Activated CD8-positive, alpha-beta T cell treated with anti-CD3 and anti-CD28 coated beads, Interleukin-2, amount 10 ng/mL, durations not matched to agents 7 days and 5 days (primary cell): Measurements from ENCODE around the gene STIM2. TPM values are rescaled to one million over a fixed set of nuclear protein-coding genes. Genes with fewer than 3 reads are reported as not detected.

Experiments
- ATAC-seq: fragments of 150-1000 bp; cut with Tn5 transposase; one replicate; pipeline ENCODE4 v1.10.0; 2021; ENCODE audit warnings: moderate library complexity
- CTCF ChIA-PET: fragments of 350-600 bp; sonication (Branson Sonifier 250); formaldehyde crosslinking; loops from one replicate; lab custom pipeline; 2021; ENCODE audit warnings: antibody characterized with exemption; lab: Charles Lee
- POLR2A ChIA-PET: fragments of 350-600 bp; sonication (Branson Sonifier 250); formaldehyde crosslinking; loops from one replicate; lab custom pipeline; 2021; ENCODE audit warnings: antibody characterized with exemption; lab: Charles Lee
- DNase-seq: peaks from one replicate; pipeline ENCODE4 v3.0.0-alpha.2; 2020
- H3K27ac Mint-ChIP-seq: one replicate; pipeline ENCODE4 v1.8.0; 2021; ENCODE audit warnings: mild to moderate bottlenecking, mixed read lengths
- H3K27me3 Mint-ChIP-seq: one replicate; pipeline ENCODE4 v1.8.0; 2021; ENCODE audit warnings: low read depth, mixed read lengths
- H3K36me3 Mint-ChIP-seq: one replicate; pipeline ENCODE4 v1.8.0; 2021; ENCODE audit warnings: low read depth, mixed read lengths
- H3K4me1 Mint-ChIP-seq: one replicate; pipeline ENCODE4 v1.8.0; 2021; ENCODE audit warnings: low read depth, mixed read lengths
- H3K4me3 Mint-ChIP-seq: one replicate; pipeline ENCODE4 v1.8.0; 2021; ENCODE audit warnings: mild to moderate bottlenecking, mixed read lengths
- H3K9me3 Mint-ChIP-seq: one replicate; pipeline ENCODE4 v1.8.0; 2022; ENCODE audit warnings: mixed read lengths; ENCODE audit not compliant: insufficient read depth
- total RNA-seq, 2 experiments: library from RNA; stranded (reverse); gene quantifications; one replicate each; pipeline ENCODE4 v1.2.3, GENCODE V29; 2021

STIM2 gene
- total RNA-seq, 2 experiments from 2014 or later: 52.3 to 53.3 TPM

- Mint-ChIP-seq H3K9me3 (no peaks in the 10 kb centered on the region), H3K27me3 (peaks cover 3% of the 10 kb centered on the region), H3K4me1 (no peaks in the 10 kb centered on the region), H3K27ac (no peak overlapping the region), H3K36me3 (no peaks in the 10 kb centered on the region), H3K4me3 (no peak overlapping the region)
- CTCF ChIA-PET: no interaction called here
- DNase-seq (no peak), ATAC-seq (no peak)
- POLR2A ChIA-PET: no interaction called here
Measured at GRCh38 chr4:27066591-27066990, 205.9 kb downstream of the STIM2 start.

GRCh38 chr4:27068151-27068867 lies 207.7 kb downstream of the STIM2 start:
- POLR2A ChIA-PET: no interaction called here
- H3K27me3 Mint-ChIP-seq: no peaks in the 10 kb centered on the region
- no peaks in the 10 kb centered on the region for H3K9me3 Mint-ChIP-seq
- no peak overlapping the region for H3K4me3 Mint-ChIP-seq
- CTCF ChIA-PET: interaction anchor here (0.9 to 1.2 kb wide), 2 partner anchors 9 to 21 kb away, joined by 3 read pairs; no protein-coding TSS in a partner anchor
- H3K4me1 Mint-ChIP-seq: no peaks in the 10 kb centered on the region
- ATAC-seq (no peak), DNase-seq (no peak)
- no peaks in the 10 kb centered on the region for H3K36me3 Mint-ChIP-seq
- H3K27ac Mint-ChIP-seq: no peak overlapping the region
